BE2C (cell line): ENCODE data around the gene NAPEPLD.

ENCODE experiments used
- DNase-seq: peaks from one replicate; pipeline ENCODE4 v3.0.0-alpha.2; 2020
- H3K27me3 ChIP-seq: fragments of 250-450 bp; sonication (Bioruptor Pico); 2 replicates; pipeline ENCODE4 v1.5.1; 2020; ENCODE audit warnings: mild to moderate bottlenecking
- H3K36me3 ChIP-seq: fragments of 250-450 bp; sonication (Bioruptor Pico); 2 replicates; pipeline ENCODE4 v1.5.1; 2020; ENCODE audit warnings: mild to moderate bottlenecking
- H3K4me1 ChIP-seq: fragments of 250-450 bp; sonication (Bioruptor Pico); 2 replicates; pipeline ENCODE4 v1.5.1; 2020
- H3K4me3 ChIP-seq: 2 replicates; pipeline ENCODE4 v1.5.1; 2011; ENCODE audit warnings: low read depth, low read length
- H3K9me3 ChIP-seq: fragments of 250-450 bp; sonication (Bioruptor Pico); 2 replicates; pipeline ENCODE4 v1.5.1; 2020
- TF ChIP-seq, protein P1 (sequence below): IDR thresholded peaks from 2 replicates; pipeline ENCODE4 v1.5.1; 2012; ENCODE audit warnings: mild to moderate bottlenecking, low read depth, low read length

The NAPEPLD gene

DNA sequence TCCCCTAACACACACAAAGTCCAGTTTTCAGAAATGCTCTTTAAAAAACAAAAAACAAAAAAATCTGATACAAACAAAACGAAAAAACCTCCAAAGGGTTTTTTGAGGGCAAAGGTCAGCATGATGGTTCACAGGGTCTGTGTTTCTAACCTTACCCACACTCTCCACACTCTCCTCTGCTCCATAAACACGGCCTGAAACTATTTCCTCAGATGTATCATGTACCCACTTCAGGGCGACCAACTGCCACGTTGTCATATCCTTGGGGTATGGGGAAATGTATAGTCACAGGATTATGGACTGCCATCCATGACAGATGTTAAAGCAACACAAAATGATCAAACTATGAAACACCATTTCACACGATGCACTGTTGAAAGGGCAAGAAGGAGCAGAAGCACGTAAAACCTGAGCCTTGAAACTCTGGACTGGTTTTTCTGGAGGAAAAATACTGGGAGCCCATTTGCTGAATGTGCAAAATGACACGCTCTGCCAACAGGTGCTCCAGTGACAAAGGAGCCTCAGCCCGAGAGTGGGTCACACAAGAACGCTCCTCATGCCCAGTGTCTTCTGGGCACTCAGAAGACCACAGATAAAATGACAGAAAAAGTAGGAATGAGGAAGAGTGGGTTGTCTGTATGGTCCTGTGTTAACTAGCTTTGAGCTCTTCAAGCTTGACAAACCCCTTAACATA is 15.8 kb downstream of the NAPEPLD start:
- H3K27me3 ChIP-seq = no peaks in the 10 kb centered on the region
- TF ChIP-seq, protein P1, sequence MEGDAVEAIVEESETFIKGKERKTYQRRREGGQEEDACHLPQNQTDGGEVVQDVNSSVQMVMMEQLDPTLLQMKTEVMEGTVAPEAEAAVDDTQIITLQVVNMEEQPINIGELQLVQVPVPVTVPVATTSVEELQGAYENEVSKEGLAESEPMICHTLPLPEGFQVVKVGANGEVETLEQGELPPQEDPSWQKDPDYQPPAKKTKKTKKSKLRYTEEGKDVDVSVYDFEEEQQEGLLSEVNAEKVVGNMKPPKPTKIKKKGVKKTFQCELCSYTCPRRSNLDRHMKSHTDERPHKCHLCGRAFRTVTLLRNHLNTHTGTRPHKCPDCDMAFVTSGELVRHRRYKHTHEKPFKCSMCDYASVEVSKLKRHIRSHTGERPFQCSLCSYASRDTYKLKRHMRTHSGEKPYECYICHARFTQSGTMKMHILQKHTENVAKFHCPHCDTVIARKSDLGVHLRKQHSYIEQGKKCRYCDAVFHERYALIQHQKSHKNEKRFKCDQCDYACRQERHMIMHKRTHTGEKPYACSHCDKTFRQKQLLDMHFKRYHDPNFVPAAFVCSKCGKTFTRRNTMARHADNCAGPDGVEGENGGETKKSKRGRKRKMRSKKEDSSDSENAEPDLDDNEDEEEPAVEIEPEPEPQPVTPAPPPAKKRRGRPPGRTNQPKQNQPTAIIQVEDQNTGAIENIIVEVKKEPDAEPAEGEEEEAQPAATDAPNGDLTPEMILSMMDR = no peak
- 0 out of 2 replicates have a peak, but pooled peaks cover 3% of the 10 kb centered on the region for H3K4me1 ChIP-seq
- peaks cover 3% of the 10 kb centered on the region for H3K36me3 ChIP-seq
- H3K4me3 ChIP-seq = no peak overlapping the region
- DNase-seq = no peak
- no peaks in the 10 kb centered on the region for H3K9me3 ChIP-seq

DNA sequence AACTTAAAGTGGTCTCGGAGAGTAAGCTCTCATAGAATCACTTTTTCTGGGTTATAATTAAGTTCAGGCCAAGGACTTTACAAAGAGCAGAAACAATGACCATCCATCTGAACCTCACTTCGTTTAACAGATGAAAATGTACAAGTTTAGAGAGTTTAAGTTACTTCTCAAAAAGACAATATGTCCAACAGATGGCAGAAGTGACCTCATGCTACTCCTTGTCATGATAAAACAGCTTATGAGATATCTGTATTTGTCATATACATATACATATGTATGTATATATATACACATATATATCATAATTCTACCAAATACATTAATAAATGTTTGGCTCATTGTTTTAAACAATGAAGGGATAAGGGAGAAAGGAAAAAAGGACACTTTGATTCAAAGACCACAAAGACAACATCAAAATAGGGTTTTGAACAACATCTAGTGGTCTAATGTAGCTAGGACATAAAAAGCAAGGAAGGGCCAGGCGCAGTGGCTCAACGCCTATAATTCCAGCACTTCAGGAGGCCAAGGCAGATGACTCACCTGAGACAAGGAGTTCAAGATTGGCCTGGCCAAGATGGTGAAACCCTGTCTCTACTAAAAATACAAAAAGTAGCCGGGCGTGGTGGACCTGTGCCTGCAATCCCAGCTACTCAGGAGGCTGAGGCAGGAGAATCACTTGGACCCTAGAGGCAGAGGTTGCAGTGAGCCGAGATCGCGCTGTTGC is 17.8 kb downstream of the NAPEPLD start:
- TF ChIP-seq, protein P1 = no peak
- Histone ChIP-seq H3K27me3 (no peaks in the 10 kb centered on the region), H3K36me3 (peaks cover 11% of the 10 kb centered on the region), H3K4me3 (no peak overlapping the region), H3K4me1 (0 out of 2 replicates have a peak, but pooled peaks cover 3% of the 10 kb centered on the region), H3K9me3 (no peaks in the 10 kb centered on the region)
- no peak for DNase-seq

DNA sequence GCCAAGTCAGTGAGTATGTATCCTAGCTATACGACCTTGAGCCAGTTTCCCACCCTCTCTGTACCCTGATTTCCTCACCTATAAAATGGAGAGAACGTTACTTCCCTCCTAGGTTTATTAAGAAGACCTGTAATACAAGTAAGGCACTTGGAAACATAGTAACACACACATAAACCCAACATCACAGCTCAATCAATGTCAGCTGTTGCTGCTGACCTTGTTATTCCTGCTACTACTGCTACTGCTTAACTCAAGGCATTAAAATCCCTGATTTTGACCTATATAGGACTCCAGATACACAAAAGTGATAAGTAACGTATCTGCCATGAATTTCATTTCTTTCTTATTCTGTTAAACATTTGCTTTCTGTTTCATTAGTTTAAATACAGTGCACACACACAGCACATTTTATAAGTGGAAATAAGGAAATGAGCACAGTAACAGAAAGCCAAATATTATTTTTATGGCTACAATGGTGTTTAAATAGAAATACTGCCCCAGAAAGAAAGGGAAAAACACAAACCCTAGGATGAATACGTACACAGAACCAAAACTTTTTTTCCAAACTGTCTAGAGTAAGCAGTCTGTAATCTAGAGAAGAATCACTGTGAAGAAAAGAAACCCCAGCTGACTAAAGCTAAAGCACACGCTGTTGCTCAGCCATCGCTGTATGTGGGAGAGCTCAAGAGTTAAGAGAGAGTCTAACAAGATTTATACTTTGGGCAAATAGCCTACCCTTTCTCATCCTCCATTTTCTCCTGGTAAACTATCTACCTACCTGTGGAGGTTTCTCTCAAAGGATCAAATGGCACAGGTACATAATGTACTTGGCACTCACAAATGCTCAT is 19.0 kb downstream of the NAPEPLD start:
- DNase-seq = no peak
- no peaks in the 10 kb centered on the region for H3K4me1 ChIP-seq
- no peak overlapping the region for H3K4me3 ChIP-seq
- no peaks in the 10 kb centered on the region for H3K9me3 ChIP-seq
- H3K27me3 ChIP-seq = no peaks in the 10 kb centered on the region
- TF ChIP-seq, protein P1 = no peak
- peaks cover 15% of the 10 kb centered on the region for H3K36me3 ChIP-seq

DNA sequence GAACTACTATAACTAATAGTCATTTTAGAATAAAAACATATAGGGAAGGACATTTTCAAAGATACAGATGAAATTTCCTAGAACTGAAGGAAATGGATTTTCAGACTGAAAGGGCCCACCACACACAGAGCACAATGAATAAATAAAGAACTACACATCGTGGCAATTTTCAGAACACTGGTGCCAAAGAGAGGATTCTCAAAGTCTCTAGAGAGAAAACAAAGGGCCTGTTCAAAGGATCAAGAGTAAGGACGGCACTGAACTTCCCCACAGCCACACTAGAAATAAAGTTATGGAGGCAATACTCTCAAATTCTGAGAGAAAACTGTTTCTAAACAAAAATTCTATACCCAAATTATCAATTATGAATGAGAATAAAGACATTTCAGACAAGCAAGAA is 21.9 kb downstream of the NAPEPLD start:
- DNase-seq = no peak
- H3K27me3 ChIP-seq = no peaks in the 10 kb centered on the region
- TF ChIP-seq, protein P1 = no peak
- H3K4me3 ChIP-seq = no peak overlapping the region
- H3K4me1 ChIP-seq = no peaks in the 10 kb centered on the region
- no peaks in the 10 kb centered on the region for H3K9me3 ChIP-seq
- H3K36me3 ChIP-seq = peaks cover 31% of the 10 kb centered on the region

DNA sequence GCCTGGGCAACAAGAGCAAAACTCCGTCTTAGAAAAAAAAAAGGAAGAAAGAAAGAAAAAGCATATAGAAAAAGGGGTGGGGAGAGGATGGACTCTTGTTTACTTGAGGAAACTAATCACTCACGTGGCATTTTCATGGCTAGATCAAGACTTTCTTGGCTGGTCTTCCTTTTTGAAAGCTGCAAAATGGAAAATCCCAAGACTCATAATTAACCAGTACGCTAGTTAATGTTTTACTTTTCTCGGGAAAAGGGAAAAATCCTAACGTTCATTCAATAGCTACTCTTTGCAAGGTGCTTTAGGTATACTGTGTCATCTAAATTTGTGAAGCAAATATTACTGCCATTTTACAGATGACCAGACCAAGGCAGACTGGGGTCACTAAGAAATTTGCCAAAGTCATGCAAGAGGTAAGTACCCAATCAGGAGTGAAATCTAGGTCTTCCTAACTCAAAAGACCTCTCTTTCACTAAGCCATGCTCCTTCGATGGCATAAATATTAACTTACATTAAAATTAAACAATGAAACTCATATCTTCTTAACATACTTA is 24.4 kb downstream of the NAPEPLD start:
- Histone ChIP-seq H3K36me3 (peaks cover 46% of the 10 kb centered on the region), H3K27me3 (no peaks in the 10 kb centered on the region), H3K9me3 (no peaks in the 10 kb centered on the region), H3K4me1 (no peaks in the 10 kb centered on the region), H3K4me3 (no peak overlapping the region)
- TF ChIP-seq, protein P1 = no peak
- no peak for DNase-seq
